Endodermal cell (in vitro differentiated cells): ENCODE measurements around the gene HOXB3. TPM values are rescaled to one million over a fixed set of nuclear protein-coding genes. Genes with fewer than 3 reads are reported as not detected.

Experiments used
- DNase-seq: peaks from one replicate; pipeline ENCODE4 v3.0.0-alpha.2; 2017
- H3K27ac ChIP-seq: 2 replicates; pipeline ENCODE4 v1.5.1; 2013; ENCODE audit warnings: mild to moderate bottlenecking, low read depth, low read length, moderate library complexity
- H3K27me3 ChIP-seq: 2 replicates; pipeline ENCODE4 v1.6.1; 2013; ENCODE audit warnings: mild to moderate bottlenecking, low read length, moderate library complexity; ENCODE audit not compliant: insufficient read depth, control insufficient read depth, poor library complexity, severe bottlenecking
- H3K36me3 ChIP-seq: 2 replicates; pipeline ENCODE4 v1.7.0; 2013; ENCODE audit warnings: mild to moderate bottlenecking, low read length, moderate library complexity; ENCODE audit not compliant: control insufficient read depth, insufficient read depth
- H3K4me1 ChIP-seq: one replicate; pipeline ENCODE4 v1.7.0; 2013; ENCODE audit warnings: low read length; ENCODE audit not compliant: control insufficient read depth, insufficient read depth
- H3K4me3 ChIP-seq: 2 replicates; pipeline ENCODE4 v1.5.1; 2013; ENCODE audit warnings: mild to moderate bottlenecking, low read length, moderate library complexity
- H3K9ac ChIP-seq: 2 replicates; pipeline ENCODE4 v1.6.1; 2013; ENCODE audit warnings: mild to moderate bottlenecking, low read length, moderate library complexity; ENCODE audit not compliant: poor library complexity, severe bottlenecking; ENCODE audit errors: extremely low read depth
- H3K9me3 ChIP-seq: 2 replicates; pipeline ENCODE4 v1.6.1; 2013; ENCODE audit warnings: mild to moderate bottlenecking, low read length, moderate library complexity; ENCODE audit not compliant: control insufficient read depth
- H3K27ac Mint-ChIP-seq: 2 replicates; pipeline ENCODE4 v1.8.0; 2020; ENCODE audit warnings: mixed read lengths
- H3K27me3 Mint-ChIP-seq: 2 replicates; pipeline ENCODE4 v1.8.0; 2021; ENCODE audit warnings: mild to moderate bottlenecking, mixed read lengths; ENCODE audit not compliant: insufficient read depth
- H3K36me3 Mint-ChIP-seq: 2 replicates; pipeline ENCODE4 v1.8.0; 2020; ENCODE audit warnings: low read depth, mixed read lengths
- H3K4me1 Mint-ChIP-seq: 2 replicates; pipeline ENCODE4 v1.8.0; 2020; ENCODE audit warnings: mixed read lengths
- H3K4me3 Mint-ChIP-seq: 2 replicates; pipeline ENCODE4 v1.8.0; 2020; ENCODE audit warnings: mild to moderate bottlenecking, moderate library complexity, mixed read lengths
- H3K9me3 Mint-ChIP-seq: 2 replicates; pipeline ENCODE4 v1.8.0; 2020; ENCODE audit warnings: mild to moderate bottlenecking, mixed read lengths
- CTCF ChIP-seq: fragments of 200-600 bp; sonication (generic); conservative IDR thresholded peaks from 2 replicates; pipeline ENCODE4 v1.5.0; 2021; ENCODE audit warnings: antibody characterized with exemption, mild to moderate bottlenecking
- WGBS, 2 experiments: methylation state at CpG; one replicate each; pipeline versions ENCODE4 v1.1.5 to v1.1.7; 2013; ENCODE audit warnings: missing lambda C conversion rate in 2 of 2, mixed read lengths in 1 of 2; ENCODE audit not compliant: insufficient coverage in 1 of 2, insufficient read length in 1 of 2; 5-methylcytosine and 5-hydroxymethylcytosine counted together
- total RNA-seq, 2 donors: library from RNA; stranded (reverse); fragmentation: NEBNext Ultra II Directional in 1 of 2; extraction: Animal tissue kit (Norgen Biotek cat#: 25700) in 1 of 2; gene quantifications; 2 replicates in 1 of 2; 3 replicates in 1 of 2; pipeline ENCODE4 v1.2.1, GENCODE V29; 2021

Gene HOXB3
- total RNA-seq, 2 donors from 2014 or later: not detected

DNA sequence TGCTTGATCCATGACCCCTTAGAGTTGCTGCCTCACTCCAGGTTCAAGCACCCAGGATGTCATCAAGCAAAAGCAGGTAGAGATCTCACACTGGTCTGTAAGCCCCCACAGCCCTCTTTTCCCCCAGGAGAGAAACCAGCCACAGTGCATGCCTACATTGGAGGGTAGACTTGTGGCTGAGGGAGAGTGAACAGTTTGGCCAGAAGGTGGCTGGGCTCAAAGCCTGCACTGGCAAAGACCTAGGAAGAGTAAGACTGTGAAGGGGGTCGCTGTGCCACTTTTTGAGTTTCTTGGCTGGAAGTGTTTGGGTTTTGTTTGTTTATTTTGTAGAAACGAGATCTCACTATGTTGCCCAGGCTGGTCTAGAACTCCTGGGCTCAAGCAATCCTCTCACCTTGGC lies 87.7 kb downstream of the HOXB3 start:
- DNase-seq: no peak
- no peak overlapping the region for H3K4me3 Mint-ChIP-seq
- Histone ChIP-seq H3K36me3 (no peaks in the 10 kb centered on the region), H3K27me3 (peaks cover 54% of the 10 kb centered on the region), H3K27ac (no peak overlapping the region), H3K4me3 (no peak overlapping the region), H3K9ac (no peak overlapping the region), H3K9me3 (no peaks in the 10 kb centered on the region), H3K4me1 (peaks cover 30% of the 10 kb centered on the region)
- WGBS, 2 experiments: 79% methylated on average over 2 of the region's 2 CpGs; no CpG with 5 or more reads in 1 of the 2 experiments
- H3K9me3 Mint-ChIP-seq: no peaks in the 10 kb centered on the region
- TF ChIP-seq CTCF: peak; percentile 13
- H3K27me3 Mint-ChIP-seq: peaks cover 94% of the 10 kb centered on the region
- H3K36me3 Mint-ChIP-seq: no peaks in the 10 kb centered on the region
- no peak overlapping the region for H3K27ac Mint-ChIP-seq
- peaks cover 37% of the 10 kb centered on the region for H3K4me1 Mint-ChIP-seq

DNA sequence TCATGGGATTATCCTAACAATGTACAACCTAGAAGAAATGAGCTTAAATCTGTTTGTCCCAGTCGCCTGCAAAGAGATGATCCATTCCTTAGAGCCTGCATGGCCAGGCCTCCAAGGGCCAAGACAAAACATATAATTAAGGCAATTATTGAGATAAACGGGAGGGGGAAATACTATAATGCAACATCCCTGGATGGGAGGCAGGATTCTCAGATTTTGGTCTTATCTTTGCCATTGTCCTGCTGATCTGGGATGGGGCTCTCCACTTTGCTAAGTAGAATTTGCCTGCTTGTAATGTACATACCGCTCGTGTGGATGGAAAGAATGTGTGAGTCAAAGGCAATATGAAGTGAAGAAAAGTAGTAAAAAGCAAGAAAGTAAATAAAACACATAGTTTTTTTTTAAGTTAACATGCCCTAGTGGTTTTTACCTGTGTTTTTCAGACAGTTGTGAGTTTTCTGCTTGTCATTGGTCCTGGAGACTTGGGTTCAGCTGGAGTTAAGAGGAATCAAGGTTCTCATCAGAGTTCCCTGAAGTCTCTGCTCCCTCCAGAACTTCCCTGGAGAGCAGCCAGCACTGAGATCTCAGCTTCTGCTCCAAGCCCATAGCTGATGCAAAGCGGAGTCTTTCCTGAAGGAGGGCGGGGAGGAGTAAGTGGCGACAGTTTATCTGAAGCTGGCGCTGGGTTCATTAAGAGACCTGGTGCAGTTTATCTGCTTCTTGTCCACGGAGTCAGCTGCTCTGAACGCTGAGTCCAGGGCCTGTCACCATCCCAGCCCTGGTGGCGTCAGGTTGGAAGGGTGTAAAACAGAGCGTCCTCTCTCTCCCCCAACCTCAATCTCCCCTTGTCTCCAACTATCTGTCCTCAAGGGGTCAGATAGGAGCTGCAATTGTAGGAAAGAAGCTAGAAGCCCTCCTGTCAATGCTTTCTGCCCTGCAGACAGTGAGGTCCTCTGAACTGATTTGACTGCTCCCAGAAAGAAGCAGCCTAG lies 89.3 kb downstream of the HOXB3 start:
- no peak overlapping the region for H3K27ac Mint-ChIP-seq
- H3K4me3 ChIP-seq: no peak overlapping the region
- peaks cover 32% of the 10 kb centered on the region for H3K4me1 ChIP-seq
- H3K4me3 Mint-ChIP-seq: no peak overlapping the region
- no peaks in the 10 kb centered on the region for H3K9me3 Mint-ChIP-seq
- no peaks in the 10 kb centered on the region for H3K36me3 Mint-ChIP-seq
- peak; percentile 81 for DNase-seq
- peaks cover 37% of the 10 kb centered on the region for H3K4me1 Mint-ChIP-seq
- 72 to 74% methylated on average over 12 of the region's 12 CpGs for WGBS, 2 experiments
- H3K9ac ChIP-seq: no peak overlapping the region
- peaks cover 55% of the 10 kb centered on the region for H3K27me3 ChIP-seq
- no peak overlapping the region for H3K27ac ChIP-seq
- H3K9me3 ChIP-seq: no peaks in the 10 kb centered on the region
- peaks cover 92% of the 10 kb centered on the region for H3K27me3 Mint-ChIP-seq
- peak; percentile 72 for TF ChIP-seq CTCF
- H3K36me3 ChIP-seq: no peaks in the 10 kb centered on the region

DNA sequence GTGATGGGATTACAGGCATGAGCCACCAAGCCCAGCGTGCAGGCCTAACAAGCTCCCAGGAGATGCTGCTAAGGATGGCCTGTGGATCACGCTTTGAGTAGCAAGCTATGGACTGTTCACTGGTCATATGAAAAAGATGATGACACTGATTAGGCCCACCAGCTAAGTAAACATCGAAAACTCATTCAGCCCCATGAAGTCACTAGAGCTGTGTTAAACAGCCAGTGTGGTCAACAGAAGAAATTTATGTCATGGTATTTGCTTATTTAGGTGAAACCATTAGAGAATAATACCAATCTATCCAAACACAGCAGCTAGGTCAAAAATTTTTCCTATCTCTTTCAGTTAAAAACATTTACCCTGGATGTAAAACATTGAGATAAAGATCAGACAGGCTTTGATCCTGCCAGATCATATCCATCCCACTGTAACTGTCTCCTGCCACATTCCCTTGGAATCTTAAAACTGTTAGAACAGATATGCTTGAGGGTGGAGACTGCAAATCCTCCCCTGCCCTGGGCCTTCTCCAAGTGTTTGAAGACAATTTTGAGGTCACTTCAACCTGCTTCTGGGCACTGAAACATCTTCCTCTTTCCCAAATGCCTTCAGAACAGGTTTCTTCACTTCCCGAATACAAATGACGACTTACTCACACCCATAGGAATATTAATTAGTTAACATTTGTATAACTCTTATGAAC lies 90.2 kb downstream of the HOXB3 start:
- Mint-ChIP-seq H3K4me1 (peaks cover 36% of the 10 kb centered on the region), H3K27ac (no peak overlapping the region), H3K36me3 (no peaks in the 10 kb centered on the region), H3K27me3 (peaks cover 94% of the 10 kb centered on the region), H3K9me3 (no peaks in the 10 kb centered on the region), H3K4me3 (no peak overlapping the region)
- Histone ChIP-seq H3K36me3 (no peaks in the 10 kb centered on the region), H3K9ac (no peak overlapping the region), H3K4me3 (no peak overlapping the region), H3K27ac (no peak overlapping the region), H3K4me1 (peaks cover 27% of the 10 kb centered on the region), H3K9me3 (no peaks in the 10 kb centered on the region), H3K27me3 (peaks cover 64% of the 10 kb centered on the region)
- WGBS, 2 experiments: 85 to 86% methylated on average over 3 of the region's 5 CpGs
- no peak for DNase-seq
- no peak for TF ChIP-seq CTCF
